IMR-90 (cell line): ENCODE results near the gene PRKCB. TPM values are rescaled to one million over a fixed set of nuclear protein-coding genes. Genes with fewer than 3 reads are reported as not detected.

Experiments
- ATAC-seq: fragments of 200-7000 bp; cut with Tn5 transposase; 2 replicates; pipeline ENCODE4 v1.9.1; 2020; ENCODE audit warnings: low read depth, mild to moderate bottlenecking, moderate library complexity
- BruUV-seq: library from RNA; stranded (reverse); fragments of 400-500 nt; replicated peaks from 2 replicates; lab custom pipeline; 2021; lab: Mats Ljungman, UMichigan
- CTCF ChIA-PET: fragments of 300-600 bp; formaldehyde crosslinking; extraction: SDS; loops from one replicate; lab custom pipeline; 2021; ENCODE audit warnings: antibody characterized with exemption; lab: Yijun Ruan, JAX
- POLR2A ChIA-PET: fragments of 300-600 bp; sonication (Branson Sonifier 250); formaldehyde crosslinking; loops from one replicate; lab custom pipeline; 2022; ENCODE audit warnings: antibody characterized with exemption; ENCODE audit not compliant: unreplicated experiment; lab: Charles Lee
- DNase-seq: peaks from one replicate; pipeline ENCODE4 v3.0.0; 2013
- H2AFZ ChIP-seq: replicated peaks from 2 replicates; pipeline ENCODE3; 2013; ENCODE audit warnings: low read length, mild to moderate bottlenecking; ENCODE audit not compliant: poor library complexity
- H2AK5ac ChIP-seq: 2 replicates; pipeline ENCODE4 v1.6.1; 2013; ENCODE audit warnings: low read depth, low read length, inconsistent platforms
- H2AK9ac ChIP-seq: replicated peaks from 2 replicates; pipeline ENCODE3; 2013; ENCODE audit warnings: mild to moderate bottlenecking, low read depth, low read length, moderate library complexity; ENCODE audit not compliant: poor library complexity
- H2BK120ac ChIP-seq: 2 replicates; pipeline ENCODE4 v1.6.1; 2013; ENCODE audit warnings: low read depth, low read length, inconsistent platforms
- H2BK15ac ChIP-seq: 3 replicates; pipeline ENCODE4 v1.6.1; 2013; ENCODE audit warnings: low read depth, low read length, inconsistent platforms
- H2BK20ac ChIP-seq: 2 replicates; pipeline ENCODE4 v1.6.1; 2013; ENCODE audit warnings: low read depth, mild to moderate bottlenecking, inconsistent platforms, low read length, moderate library complexity
- H2BK5ac ChIP-seq: 2 replicates; pipeline ENCODE4 v1.6.1; 2013; ENCODE audit warnings: mild to moderate bottlenecking, low read depth, low read length, inconsistent platforms; ENCODE audit not compliant: poor library complexity, severe bottlenecking
- H3K14ac ChIP-seq: replicated peaks from 2 replicates; pipeline ENCODE4 v1.6.1; 2013; ENCODE audit warnings: low read depth, low read length, inconsistent platforms
- H3K18ac ChIP-seq: 2 replicates; pipeline ENCODE4 v1.6.1; 2013; ENCODE audit warnings: low read depth, low read length, control low read depth
- H3K23ac ChIP-seq: 2 replicates; pipeline ENCODE4 v1.6.1; 2013; ENCODE audit warnings: low read depth, low read length, inconsistent platforms
- H3K27ac ChIP-seq: 2 replicates; pipeline ENCODE4 v1.5.1; 2013; ENCODE audit warnings: mild to moderate bottlenecking, control low read depth, low read length; ENCODE audit not compliant: insufficient read depth
- H3K27me3 ChIP-seq: 2 replicates; pipeline ENCODE4 v1.6.1; 2013; ENCODE audit warnings: low read length; ENCODE audit not compliant: control insufficient read depth, insufficient read depth
- H3K36me3 ChIP-seq: 2 replicates; pipeline ENCODE4 v1.6.1; 2013; ENCODE audit warnings: low read length, mixed read lengths; ENCODE audit not compliant: control insufficient read depth, insufficient read depth
- H3K4ac ChIP-seq: 2 replicates; pipeline ENCODE4 v1.6.1; 2013; ENCODE audit warnings: low read depth, low read length, inconsistent platforms
- H3K4me1 ChIP-seq: 2 replicates; pipeline ENCODE4 v1.6.1; 2013; ENCODE audit warnings: low read length, mixed read lengths; ENCODE audit not compliant: control insufficient read depth, insufficient read depth
- H3K4me2 ChIP-seq: 2 replicates; pipeline ENCODE4 v1.6.1; 2013; ENCODE audit warnings: low read depth, mild to moderate bottlenecking, control low read depth, low read length, moderate library complexity
- H3K4me3 ChIP-seq: 2 replicates; pipeline ENCODE4 v1.5.1; 2013; ENCODE audit warnings: low read depth, mild to moderate bottlenecking, control low read depth, low read length, moderate library complexity; ENCODE audit not compliant: insufficient read depth
- H3K56ac ChIP-seq: 2 replicates; pipeline ENCODE4 v1.6.1; 2013; ENCODE audit warnings: low read length, inconsistent platforms; ENCODE audit not compliant: insufficient read depth; ENCODE audit errors: extremely low read depth
- H3K79me1 ChIP-seq, 2 experiments: 2 replicates each; pipeline ENCODE4 v1.6.1; 2013; ENCODE audit warnings: low read length in 2 of 2, inconsistent platforms in 1 of 2, low read depth in 1 of 2
- H3K9ac ChIP-seq: 2 replicates; pipeline ENCODE4 v1.6.1; 2013; ENCODE audit warnings: low read depth, low read length, control low read depth
- H3K9me1 ChIP-seq: 2 replicates; pipeline ENCODE4 v1.6.1; 2013; ENCODE audit warnings: low read length, inconsistent platforms; ENCODE audit not compliant: insufficient read depth
- H3K9me3 ChIP-seq: 2 replicates; pipeline ENCODE4 v1.6.1; 2013; ENCODE audit warnings: low read length; ENCODE audit not compliant: control insufficient read depth, insufficient read depth
- H4K20me1 ChIP-seq: 2 replicates; pipeline ENCODE4 v1.6.1; 2013; ENCODE audit warnings: low read length, inconsistent platforms; ENCODE audit not compliant: insufficient read depth
- H4K5ac ChIP-seq: 2 replicates; pipeline ENCODE4 v1.6.1; 2013; ENCODE audit warnings: mild to moderate bottlenecking, low read depth, low read length, control low read depth
- H4K8ac ChIP-seq, 2 experiments: 2 replicates each; pipeline ENCODE4 v1.6.1; 2013; ENCODE audit warnings: low read depth in 2 of 2, low read length in 2 of 2, control low read depth in 1 of 2, inconsistent platforms in 1 of 2
- H4K91ac ChIP-seq: 2 replicates; pipeline ENCODE4 v1.6.1; 2013; ENCODE audit warnings: low read depth, low read length, inconsistent platforms; ENCODE audit not compliant: insufficient read depth
- MAZ ChIP-seq: IDR thresholded peaks from 2 replicates; pipeline ENCODE4 v1.6.1; 2012; ENCODE audit warnings: low read depth, mild to moderate bottlenecking, low read length, improper control_type of control experiment, moderate library complexity, borderline replicate concordance
- RFX5 ChIP-seq: IDR thresholded peaks from 2 replicates; pipeline ENCODE4 v1.8.0; 2012; ENCODE audit warnings: low read depth, mild to moderate bottlenecking, low read length, moderate library complexity
- WGBS, 2 experiments: methylation state at CpG; one replicate each; pipeline versions ENCODE4 v1.1.5 to v1.1.7; 2013; ENCODE audit warnings: missing lambda C conversion rate in 2 of 2; ENCODE audit not compliant: insufficient read length in 1 of 2; ENCODE audit errors: extremely low coverage in 2 of 2; 5-methylcytosine and 5-hydroxymethylcytosine counted together
- dilution Hi-C: fragments of 300-500 bp; cut with HindIII; formaldehyde crosslinking; loops from one replicate; pipeline ENCODE4 v1.14.3; 2018; ENCODE audit warnings: low sequenced_read_pairs; ENCODE audit not compliant: unreplicated experiment
- in situ Hi-C: fragments of 300-500 bp; cut with MboI; formaldehyde crosslinking; loops from 3 replicates; pipeline ENCODE4 v1.14.3; 2019; ENCODE audit warnings: low sequenced_read_pairs, inconsistent platforms, mixed read lengths
- intact Hi-C: fragments of 100-400 bp; cut with micrococcal nuclease; formaldehyde crosslinking; loops from 2 replicates; pipeline ENCODE4 v1.10.0; 2022
- polyA plus RNA-seq, 3 experiments: library from polyadenylated mRNA; depleted of rRNA; stranded (reverse); fragments of >200 nt; gene quantifications; 2 replicates each; pipeline ENCODE4 v1.2.3, GENCODE V29; 2012; ENCODE audit warnings: low replicate concordance in 1 of 3
- total RNA-seq: library from RNA; depleted of rRNA; stranded (reverse); fragments of >200 nt; gene quantifications from 2 replicates; pipeline ENCODE4 v1.2.3, GENCODE V29; 2012

The PRKCB gene
- total and polyA plus RNA-seq, 2 of the 4 experiments (the other 2 are of a cell fraction), result under 0.01 TPM; not detected in 1

GRCh38 chr16:24146518-24146917, 310.7 kb downstream of the PRKCB start:
- H2BK20ac ChIP-seq, result no peak overlapping the region
- H2BK15ac ChIP-seq, result no peak overlapping the region
- H3K4ac ChIP-seq, result no peak overlapping the region
- no peak overlapping the region for H3K56ac ChIP-seq
- no peaks in the 10 kb centered on the region for H3K9me1 ChIP-seq
- H3K27me3 ChIP-seq, result no peaks in the 10 kb centered on the region
- H3K9ac ChIP-seq, result no peak overlapping the region
- no peaks in the 10 kb centered on the region for H3K9me3 ChIP-seq
- no peak overlapping the region for H2AK9ac ChIP-seq
- no peak overlapping the region for H3K4me2 ChIP-seq
- POLR2A ChIA-PET, result no interaction called here
- no peak overlapping the region for H3K27ac ChIP-seq
- no peak overlapping the region for H2BK5ac ChIP-seq
- 0% methylated on average over 2 of the region's 7 CpGs; no CpG with 5 or more reads in 1 of the 2 experiments for WGBS, 2 experiments
- no peak overlapping the region for H4K91ac ChIP-seq
- ATAC-seq (no peak), DNase-seq (no peak)
- no peak overlapping the region for H4K5ac ChIP-seq
- no peaks in the 10 kb centered on the region for H4K20me1 ChIP-seq
- no peaks in the 10 kb centered on the region for H3K36me3 ChIP-seq
- no peak for TF ChIP-seq RFX5
- TF ChIP-seq MAZ, result no peak
- no peak overlapping the region for H3K23ac ChIP-seq
- no peak overlapping the region for H3K4me3 ChIP-seq
- no peak overlapping the region for H3K14ac ChIP-seq
- no peaks in the 10 kb centered on the region for H3K4me1 ChIP-seq
- H2AK5ac ChIP-seq, result no peak overlapping the region
- in situ Hi-C loops, result no loop called here
- H3K79me1 ChIP-seq, result no peaks in the 10 kb centered on the region
- BruUV-seq, result no TSS peak
- no peak overlapping the region for H2BK120ac ChIP-seq
- H3K18ac ChIP-seq, result no peak overlapping the region
- dilution Hi-C loops, result no loop called here
- CTCF ChIA-PET, result no interaction called here
- intact Hi-C loops, result no loop called here
- H4K8ac ChIP-seq, result no peak overlapping the region
- no peak overlapping the region for H2AFZ ChIP-seq
